Hypothalamus (tissue), 51 donors: ENCODE results near the gene WDR46.
A peak's percentile ranks its signal among the peaks of the same experiment; 100 is the strongest.

Source experiments
- DNase-seq, 51 donors: peaks; one replicate each; lab custom pipeline; 2025; lab: John Stamatoyannopoulos, UW

Gene WDR46

GRCh38 chr6:33288921-33289783, at the start of gene WDR46, which contains the start of gene PFDN6:
WDR46 (minus strand) TSS chr6:33289239; CDS start chr6:33289170, 69 bp downstream.
PFDN6 (plus strand) TSS chr6:33289601; CDS start chr6:33289857, 256 bp downstream.
- peak; percentile 44 to 100 (median 80) for DNase-seq

GRCh38 chr6:33336495-33336894, 47.5 kb upstream of the WDR46 start:
- DNase-seq, result no peak

- DNase-seq, result no peak
Observed at GRCh38 chr6:33335916-33336315, 46.9 kb upstream of the WDR46 start.

GRCh38 chr6:33333666-33334065, 44.6 kb upstream of the WDR46 start:
- DNase-seq, result no peak

GRCh38 chr6:33330736-33331135, 41.7 kb upstream of the WDR46 start:
- no peak for DNase-seq

- DNase-seq, result no peak
Observed at GRCh38 chr6:33329058-33329457, 40.0 kb upstream of the WDR46 start.

GRCh38 chr6:33324125-33324524, 35.1 kb upstream of the WDR46 start:
- DNase-seq, result no peak

- peak in 3 of 51 donors; percentile 41 to 46 (median 43) for DNase-seq
Observed at GRCh38 chr6:33323623-33323948, 34.5 kb upstream of the WDR46 start.

- DNase-seq, result no peak
Observed at GRCh38 chr6:33321227-33321626, 32.2 kb upstream of the WDR46 start.

- no peak for DNase-seq
Observed at GRCh38 chr6:33320315-33321181, 31.5 kb upstream of the WDR46 start.

GRCh38 chr6:33319939-33320314, 30.9 kb upstream of the WDR46 start:
- DNase-seq, result no peak

- DNase-seq, result no peak
Observed at GRCh38 chr6:33318426-33319073, 29.5 kb upstream of the WDR46 start.

- peak; percentile 71 to 99 (median 96) for DNase-seq
Observed at GRCh38 chr6:33317669-33318425, 28.8 kb upstream of the WDR46 start, which contains the start of gene ZBTB22. ZBTB22 (minus strand) TSS chr6:33317744; CDS start chr6:33316916, 828 bp downstream.

GRCh38 chr6:33317419-33317668, 28.3 kb upstream of the WDR46 start:
- peak in 17 of 51 donors; percentile 35 to 81 (median 76) for DNase-seq

GRCh38 chr6:33316603-33317418, 27.8 kb upstream of the WDR46 start:
- DNase-seq, result no peak

- DNase-seq, result peak in 1 of 51 donors; percentile 19
Observed at GRCh38 chr6:33315793-33316602, 27.0 kb upstream of the WDR46 start.

GRCh38 chr6:33314943-33315792, 26.1 kb upstream of the WDR46 start:
- DNase-seq, result peak in 1 of 51 donors; percentile 6

GRCh38 chr6:33314515-33314942, 25.5 kb upstream of the WDR46 start:
- peak in 21 of 51 donors; percentile 13 to 70 (median 34) for DNase-seq
